GM10266 (cell line): ENCODE results near the gene EXOC1.

Source experiments
- DNase-seq: peaks from one replicate; pipeline ENCODE4 v3.0.0; 2012; ENCODE audit errors: extremely low spot score
- CTCF ChIP-seq: IDR thresholded peaks from 2 replicates; pipeline ENCODE4 v1.5.1; 2012; ENCODE audit warnings: mild to moderate bottlenecking, low read depth; ENCODE audit not compliant: control insufficient read depth, insufficient read depth; ENCODE audit errors: missing control alignments

The EXOC1 gene

GRCh38 chr4:55854129-55854528 is 681 bp downstream of the EXOC1 start:
- no peak for TF ChIP-seq CTCF
- no peak for DNase-seq

- no peak for DNase-seq
- TF ChIP-seq CTCF: no peak
Measured at GRCh38 chr4:55857586-55857985, 4.1 kb downstream of the EXOC1 start.

- no peak for TF ChIP-seq CTCF
- no peak for DNase-seq
Measured at GRCh38 chr4:55859711-55860110, 6.3 kb downstream of the EXOC1 start.

GRCh38 chr4:55864577-55865223 is 11.3 kb downstream of the EXOC1 start:
- no peak for TF ChIP-seq CTCF
- DNase-seq: no peak

GRCh38 chr4:55865228-55865806 is 11.9 kb downstream of the EXOC1 start:
- no peak for TF ChIP-seq CTCF
- no peak for DNase-seq

GRCh38 chr4:55866290-55866907 is 13.0 kb downstream of the EXOC1 start:
- peak; percentile 18 for DNase-seq
- no peak for TF ChIP-seq CTCF

- peak; percentile 23 for DNase-seq
- peak; percentile 87 for TF ChIP-seq CTCF
Measured at GRCh38 chr4:55866973-55867574, 13.6 kb downstream of the EXOC1 start.
